ENCODE measurements around the gene KIAA1217. TPM values are rescaled to one million over a fixed set of nuclear protein-coding genes. Genes with fewer than 3 reads are reported as not detected.

Gene KIAA1217
- total and polyA plus RNA-seq, 2 of the 4 experiments (the other 2 are of a cell fraction): 3.4 to 4.4 TPM

DNA sequence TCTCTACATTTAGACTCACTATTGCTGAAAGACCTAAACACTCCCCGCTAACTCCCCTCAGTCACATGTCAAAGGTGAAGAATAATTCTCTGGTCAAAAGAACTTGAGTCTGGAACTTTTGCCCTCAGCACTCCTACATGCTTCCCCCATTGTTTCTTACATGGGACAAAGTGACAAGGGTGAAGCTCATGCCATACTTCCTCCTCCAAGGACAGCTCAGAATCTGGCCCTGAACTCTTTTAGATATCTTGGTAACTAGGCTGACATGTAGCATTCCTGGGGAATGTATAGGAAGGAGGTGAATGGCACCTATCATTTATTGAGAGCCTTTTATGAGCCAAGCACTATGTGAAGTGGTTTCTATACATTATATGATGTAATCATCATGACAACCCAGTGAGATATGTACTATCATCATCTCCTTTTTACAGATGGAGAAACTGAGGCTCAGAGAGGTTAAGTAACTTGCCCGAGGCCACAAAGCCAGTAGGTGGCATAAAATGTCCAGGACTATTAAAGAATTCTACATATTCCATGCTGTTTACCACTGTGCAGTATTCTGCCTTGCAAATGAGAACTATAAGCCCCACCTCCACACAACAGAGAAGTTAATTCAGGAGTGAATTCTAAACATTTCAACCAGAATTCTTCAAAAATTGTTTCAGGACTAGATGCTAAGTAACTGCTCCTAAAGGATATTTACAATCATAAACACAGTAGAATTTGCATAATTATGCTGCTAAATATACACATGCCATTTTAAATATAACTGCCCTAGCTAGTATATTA is 268.2 kb downstream of the KIAA1217 start:
- POLR2A ChIA-PET (ENCODE audit: unreplicated experiment): no interaction called here
- in situ Hi-C loops (cut with MboI; ENCODE audit: low sequenced_read_pairs): no loop called here

More for the DNA sequence above, 268.2 kb downstream of the KIAA1217 start:
- Histone ChIP-seq H4K20me1 (ENCODE audit: insufficient read depth, low read length) (no peaks in the 10 kb centered on the region; the same call in 1 of the 2 replicates), H2BK15ac (ENCODE audit: low read depth, low read length) (no peak overlapping the region), H3K79me1 (ENCODE audit: low read depth in 1 of 2, low read length in 2 of 2) (0 out of 4 replicates have a peak, but pooled peaks cover 0 to 5% of the 10 kb centered on the region in 2 experiments), H2BK20ac (ENCODE audit: low read depth, low read length) (no peak overlapping the region), H4K91ac (ENCODE audit: insufficient read depth, low read depth, low read length) (no peak overlapping the region), H2AFZ (replicated peaks; ENCODE audit: low read length, poor library complexity) (no peak overlapping the region), H3K9ac (ENCODE audit: low read depth, low read length) (no peak overlapping the region), H3K23ac (ENCODE audit: low read depth, low read length) (no peak overlapping the region), H3K4me2 (ENCODE audit: low read depth, low read length) (no peak overlapping the region), H2AK5ac (ENCODE audit: low read depth, low read length) (no peak overlapping the region), H3K4me1 (ENCODE audit: control insufficient read depth, insufficient read depth, low read length) (no peaks in the 10 kb centered on the region), H3K18ac (ENCODE audit: low read depth, low read length) (no peak overlapping the region), H3K4ac (ENCODE audit: low read depth, low read length) (no peak overlapping the region), H2BK120ac (ENCODE audit: low read depth, low read length) (no peak overlapping the region), H3K4me3 (ENCODE audit: insufficient read depth, low read depth, low read length) (no peak overlapping the region), H4K8ac (ENCODE audit: low read depth in 2 of 2, low read length in 2 of 2) (no peak overlapping the region), H3K9me3 (ENCODE audit: control insufficient read depth, insufficient read depth, low read length) (peaks cover 5% of the 10 kb centered on the region), H3K36me3 (ENCODE audit: control insufficient read depth, insufficient read depth, low read length) (peaks cover 20% of the 10 kb centered on the region), H3K56ac (ENCODE audit: extremely low read depth, insufficient read depth, low read length) (no peak overlapping the region), H3K14ac (replicated peaks; ENCODE audit: low read depth, low read length) (no peak overlapping the region), H3K27ac (ENCODE audit: insufficient read depth, low read length) (no peak overlapping the region), H2AK9ac (replicated peaks; ENCODE audit: low read depth, low read length, poor library complexity) (no peak overlapping the region), H4K5ac (ENCODE audit: low read depth, low read length) (no peak overlapping the region), H2BK5ac (ENCODE audit: low read depth, low read length, poor library complexity, severe bottlenecking) (no peak overlapping the region), H3K9me1 (ENCODE audit: insufficient read depth, low read length) (no peaks in the 10 kb centered on the region), H3K27me3 (ENCODE audit: control insufficient read depth, insufficient read depth, low read length) (no peaks in the 10 kb centered on the region)
- DNase-seq (no peak), ATAC-seq (ENCODE audit: low read depth) (no peak)
- CTCF ChIA-PET: interaction anchor here (0.6 kb wide), 1 partner anchor 12 kb away, joined by 4 read pairs; no protein-coding TSS in a partner anchor
- TF ChIP-seq MXI1 (IDR thresholded peaks at IDR 0.05; ENCODE audit: borderline replicate concordance, low read depth, low read length) (no peak), RFX5 (IDR thresholded peaks at IDR 0.05; ENCODE audit: low read depth, low read length) (no peak), SMC3 (IDR thresholded peaks at IDR 0.05; ENCODE audit: low read depth, low read length) (no peak), CHD1 (IDR thresholded peaks at IDR 0.05; ENCODE audit: low read depth, low read length) (no peak), RAD21 (IDR thresholded peaks at IDR 0.05; ENCODE audit: low read length) (no peak), POLR2A (IDR thresholded peaks at IDR 0.05; ENCODE audit: low read depth, low read length) (no peak), RCOR1 (IDR thresholded peaks at IDR 0.05; ENCODE audit: insufficient replicate concordance, low read length) (no peak), CTCF (conservative IDR thresholded peaks at IDR 0.05; ENCODE audit: low read depth, low read length) (no peak), CEBPB (IDR thresholded peaks at IDR 0.05; ENCODE audit: low read depth, low read length) (no peak), MAZ (IDR thresholded peaks at IDR 0.05; ENCODE audit: borderline replicate concordance, low read depth, low read length) (no peak)
- TF ChIP-seq, protein P1, sequence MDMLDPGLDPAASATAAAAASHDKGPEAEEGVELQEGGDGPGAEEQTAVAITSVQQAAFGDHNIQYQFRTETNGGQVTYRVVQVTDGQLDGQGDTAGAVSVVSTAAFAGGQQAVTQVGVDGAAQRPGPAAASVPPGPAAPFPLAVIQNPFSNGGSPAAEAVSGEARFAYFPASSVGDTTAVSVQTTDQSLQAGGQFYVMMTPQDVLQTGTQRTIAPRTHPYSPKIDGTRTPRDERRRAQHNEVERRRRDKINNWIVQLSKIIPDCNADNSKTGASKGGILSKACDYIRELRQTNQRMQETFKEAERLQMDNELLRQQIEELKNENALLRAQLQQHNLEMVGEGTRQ (IDR thresholded peaks at IDR 0.05; ENCODE audit: low read depth, low read length): no peak
- dilution Hi-C loops (cut with HindIII; ENCODE audit: low sequenced_read_pairs, unreplicated experiment): no loop called here
- intact Hi-C loops (cut with micrococcal nuclease): no loop called here
- no CpG with 5 or more reads among the region's 2 CpGs for WGBS, 2 experiments (ENCODE audit: extremely low coverage in 2 of 2, insufficient read length in 1 of 2)
- BruUV-seq (replicated peaks): no TSS peak
